C4-2B (cell line): ENCODE measurements around the gene CA11.

Experiments used
- H3K27ac ChIP-seq: fragments of 450-650 bp; 2 replicates; pipeline ENCODE4 v1.5.1; 2017
- CTCF ChIP-seq: fragments of 450-650 bp; conservative IDR thresholded peaks from 2 replicates; pipeline ENCODE4 v1.5.1; 2017; ENCODE audit warnings: mild to moderate bottlenecking
- ZFX ChIP-seq: fragments of 450-650 bp; IDR thresholded peaks from 2 replicates; pipeline ENCODE4 v1.6.1; 2017

Gene CA11

GRCh38 chr19:48603001-48603400 is 43.0 kb downstream of the CA11 start:
- H3K27ac ChIP-seq, result no peak overlapping the region
- TF ChIP-seq CTCF (no peak), ZFX (no peak)

GRCh38 chr19:48600679-48601417 is 45.1 kb downstream of the CA11 start:
- no peak for TF ChIP-seq ZFX
- TF ChIP-seq CTCF, result no peak
- no peak overlapping the region for H3K27ac ChIP-seq

- H3K27ac ChIP-seq, result no peak overlapping the region
- no peak for TF ChIP-seq ZFX
- TF ChIP-seq CTCF, result no peak
Measured at GRCh38 chr19:48598996-48599700, 46.8 kb downstream of the CA11 start.

GRCh38 chr19:48596679-48597465 is 49.1 kb downstream of the CA11 start:
- no peak overlapping the region for H3K27ac ChIP-seq
- TF ChIP-seq CTCF (no peak), ZFX (no peak)

GRCh38 chr19:48596237-48596636 is 49.8 kb downstream of the CA11 start:
- TF ChIP-seq ZFX (no peak), CTCF (no peak)
- H3K27ac ChIP-seq, result no peak overlapping the region

- H3K27ac ChIP-seq, result no peak overlapping the region
- no peak for TF ChIP-seq CTCF
- TF ChIP-seq ZFX, result no peak
Measured at GRCh38 chr19:48595833-48596232, 50.2 kb downstream of the CA11 start.

- H3K27ac ChIP-seq, result no peak overlapping the region
- TF ChIP-seq CTCF (no peak), ZFX (no peak)
Measured at GRCh38 chr19:48595171-48595570, 50.8 kb downstream of the CA11 start.
